Panc1 (cell line): ENCODE results near the gene TRAPPC14. TPM values are rescaled to one million over a fixed set of nuclear protein-coding genes. Genes with fewer than 3 reads are reported as not detected.

Experiments used
- ATAC-seq: fragments of 200-7000 bp; cut with Tn5 transposase; 2 replicates; pipeline ENCODE4 v1.9.1; 2020; ENCODE audit warnings: mild to moderate bottlenecking, moderate library complexity
- BruUV-seq: library from RNA; stranded (reverse); fragments of 400-500 nt; replicated peaks from 2 replicates; lab custom pipeline; 2021; lab: Mats Ljungman, UMichigan
- CTCF ChIA-PET: fragments of 300-600 bp; sonication (Branson Sonifier 250); formaldehyde crosslinking; loops from one replicate; lab custom pipeline; 2022; ENCODE audit warnings: antibody characterized with exemption; lab: Charles Lee
- POLR2A ChIA-PET: fragments of 300-600 bp; sonication (Branson Sonifier 250); formaldehyde crosslinking; loops from one replicate; lab custom pipeline; 2022; ENCODE audit warnings: antibody characterized with exemption; lab: Charles Lee
- DNase-seq: peaks from one replicate; pipeline ENCODE4 v3.0.0-alpha.2; 2010; ENCODE audit warnings: low read depth, low spot score
- H3K27ac ChIP-seq: 2 replicates; pipeline ENCODE4 v1.5.1; 2011; ENCODE audit warnings: mild to moderate bottlenecking, low read length, inconsistent platforms
- H3K27me3 ChIP-seq: fragments of 200-500 bp; sonication (Bioruptor generic); 2 replicates; pipeline ENCODE4 v1.6.0; 2014; ENCODE audit warnings: low read length, inconsistent platforms; ENCODE audit not compliant: control insufficient read depth, insufficient read depth
- H3K36me3 ChIP-seq: fragments of 200-500 bp; sonication (Bioruptor generic); 2 replicates; pipeline ENCODE4 v1.5.1; 2014; ENCODE audit warnings: inconsistent platforms, mild to moderate bottlenecking, low read length, moderate library complexity; ENCODE audit not compliant: control insufficient read depth, insufficient read depth
- H3K4me1 ChIP-seq: 2 replicates; pipeline ENCODE4 v1.5.1; 2011; ENCODE audit warnings: inconsistent platforms, mild to moderate bottlenecking, low read length, moderate library complexity; ENCODE audit not compliant: control insufficient read depth, insufficient read depth
- H3K4me3 ChIP-seq, 2 experiments: 2 replicates each; pipeline ENCODE4 v1.5.1; 2011 to 2012; ENCODE audit warnings: low read depth in 2 of 2, low read length in 2 of 2, mild to moderate bottlenecking in 2 of 2, inconsistent platforms in 1 of 2, moderate library complexity in 1 of 2
- H3K9me3 ChIP-seq: fragments of 200-500 bp; sonication (Bioruptor generic); 2 replicates; pipeline ENCODE4 v1.5.1; 2014; ENCODE audit warnings: low read depth, mild to moderate bottlenecking, inconsistent platforms, low read length, moderate library complexity; ENCODE audit not compliant: control insufficient read depth, insufficient read depth
- CTCF ChIP-seq: fragments of 450-650 bp; IDR thresholded peaks from 2 replicates; pipeline ENCODE4 v1.5.1; 2017; ENCODE audit warnings: mild to moderate bottlenecking
- POLR2AphosphoS5 ChIP-seq: IDR thresholded peaks from 2 replicates; pipeline ENCODE4 v1.6.1; 2012; ENCODE audit warnings: mild to moderate bottlenecking, low read depth, low read length, moderate library complexity
- REST ChIP-seq, 2 experiments: IDR thresholded peaks; 2 replicates each; pipeline ENCODE4 v1.6.1; 2011 to 2012; ENCODE audit warnings: low read depth in 2 of 2, control low read depth in 1 of 2, low read length in 1 of 2, mild to moderate bottlenecking in 1 of 2, moderate library complexity in 1 of 2; ENCODE audit not compliant: insufficient read depth in 1 of 2
- SIN3A ChIP-seq: IDR thresholded peaks from 2 replicates; pipeline ENCODE4 v1.6.1; 2012; ENCODE audit warnings: low read depth, mild to moderate bottlenecking, low read length, moderate library complexity, borderline replicate concordance; ENCODE audit not compliant: insufficient read depth
- TCF7L2 ChIP-seq: IDR thresholded peaks from 2 replicates; pipeline ENCODE4 v1.6.1; 2011; ENCODE audit warnings: mild to moderate bottlenecking, low read depth, low read length, inconsistent platforms
- in situ Hi-C: cut with HindIII; loops from 2 replicates; pipeline ENCODE4 v1.10.0; 2016; ENCODE audit warnings: low sequenced_read_pairs, low pct_unique_long_range_greater_than_20kb
- intact Hi-C: fragments of 100-400 bp; cut with micrococcal nuclease; formaldehyde crosslinking; loops from one replicate; pipeline ENCODE4 v1.10.0; 2022; ENCODE audit not compliant: unreplicated experiment
- total RNA-seq: library from RNA; stranded (reverse); gene quantifications from one replicate; pipeline ENCODE4 v1.2.1, GENCODE V29; 2021; ENCODE audit not compliant: unreplicated experiment

The TRAPPC14 gene
- total RNA-seq, 1 experiment from 2014 or later: 33.2 TPM

GRCh38 chr7:100109521-100110163 is 48.9 kb downstream of the TRAPPC14 start:
- H3K4me3 ChIP-seq: no peak overlapping the region
- no peaks in the 10 kb centered on the region for H3K27me3 ChIP-seq
- ATAC-seq (peak; percentile 59), DNase-seq (no peak)
- TF ChIP-seq REST (IDR thresholded peaks at IDR 0.05; ENCODE audit: insufficient read depth in 1 of 2, low read depth in 2 of 2, low read length in 1 of 2): no peak
- no peak for TF ChIP-seq CTCF
- TF ChIP-seq POLR2AphosphoS5: no peak
- no peaks in the 10 kb centered on the region for H3K9me3 ChIP-seq
- ChIA-PET CTCF (no interaction called here), POLR2A (no interaction called here)
- BruUV-seq: no TSS peak
- no peak overlapping the region for H3K27ac ChIP-seq
- no peaks in the 10 kb centered on the region; the same call in 1 of the 2 replicates for H3K36me3 ChIP-seq
- intact Hi-C loops (no loop called here), in situ Hi-C loops (no loop called here)
- H3K4me1 ChIP-seq: no peaks in the 10 kb centered on the region

GRCh38 chr7:100107890-100108289 is 50.6 kb downstream of the TRAPPC14 start:
- no peak overlapping the region for H3K27ac ChIP-seq
- TF ChIP-seq CTCF (no peak), POLR2AphosphoS5 (no peak), REST (IDR thresholded peaks at IDR 0.05; ENCODE audit: insufficient read depth in 1 of 2, low read depth in 2 of 2, low read length in 1 of 2) (no peak), SIN3A (no peak), TCF7L2 (no peak)
- H3K4me3 ChIP-seq: no peak overlapping the region
- POLR2A ChIA-PET: no interaction called here
- DNase-seq (no peak), ATAC-seq (no peak)
- in situ Hi-C loops: no loop called here
- no TSS peak for BruUV-seq
- H3K27me3 ChIP-seq: no peaks in the 10 kb centered on the region
- no peaks in the 10 kb centered on the region for H3K4me1 ChIP-seq
- intact Hi-C loops: no loop called here
- CTCF ChIA-PET: no interaction called here
- no peaks in the 10 kb centered on the region for H3K36me3 ChIP-seq
- H3K9me3 ChIP-seq: no peaks in the 10 kb centered on the region
